ES-I3 (cell line): Measurements from ENCODE around the gene NAIP.
"Not testable (repeated sequence)": the region's sequence is repeated elsewhere in the genome, so short reads cannot be mapped to it uniquely, and the experiment has no call there.

Source experiments
- H3K36me3 ChIP-seq: 2 replicates; pipeline ENCODE4 v1.6.1; 2013; ENCODE audit warnings: mild to moderate bottlenecking, low read length, control low read depth, moderate library complexity; ENCODE audit not compliant: insufficient read depth
- H3K4me1 ChIP-seq: 2 replicates; pipeline ENCODE4 v1.6.1; 2013; ENCODE audit warnings: mild to moderate bottlenecking, control low read depth, low read length; ENCODE audit not compliant: insufficient read depth
- H3K9ac ChIP-seq: 2 replicates; pipeline ENCODE4 v1.6.1; 2013; ENCODE audit warnings: low read depth, mild to moderate bottlenecking, low read length, moderate library complexity
- H3K9me3 ChIP-seq: 2 replicates; pipeline ENCODE4 v1.6.1; 2013; ENCODE audit warnings: mild to moderate bottlenecking, low read length, moderate library complexity; ENCODE audit not compliant: control insufficient read depth, insufficient read depth

Gene NAIP

GRCh38 chr5:70967220-70967619 is 57.9 kb downstream of the NAIP start:
- not testable (repeated sequence) for H3K4me1 ChIP-seq, H3K36me3 ChIP-seq, H3K9me3 ChIP-seq

GRCh38 chr5:70964531-70964930 is 60.6 kb downstream of the NAIP start:
- not testable (repeated sequence) for H3K4me1 ChIP-seq, H3K36me3 ChIP-seq, H3K9me3 ChIP-seq, H3K9ac ChIP-seq

More at GRCh38 chr5:70967220-70967619, 57.9 kb downstream of the NAIP start:
- not testable (repeated sequence) for H3K9ac ChIP-seq

- H3K36me3 ChIP-seq, H3K9ac ChIP-seq, H3K9me3 ChIP-seq, H3K4me1 ChIP-seq: not testable (repeated sequence)
Observed at GRCh38 chr5:70953068-70953467, 72.1 kb downstream of the NAIP start.

GRCh38 chr5:70932560-70932959 is 92.6 kb downstream of the NAIP start:
- H3K4me1 ChIP-seq, H3K9me3 ChIP-seq, H3K9ac ChIP-seq, H3K36me3 ChIP-seq: not testable (repeated sequence)

GRCh38 chr5:70931709-70932368 is 93.3 kb downstream of the NAIP start:
- not testable (repeated sequence) for H3K9me3 ChIP-seq, H3K9ac ChIP-seq, H3K36me3 ChIP-seq, H3K4me1 ChIP-seq

GRCh38 chr5:70925211-70925562 is 100.0 kb downstream of the NAIP start:
- H3K4me1 ChIP-seq, H3K9me3 ChIP-seq, H3K9ac ChIP-seq, H3K36me3 ChIP-seq: not testable (repeated sequence)
